Tibial artery (tissue), 4 donors: Measurements from ENCODE around the gene FOSL1.
A peak's percentile ranks its signal among the peaks of the same experiment; 100 is the strongest.

Source experiments
- DNase-seq, 2 donors: peaks; one replicate each; pipeline ENCODE4 v3.0.0-alpha.2; 2019
- H3K27ac ChIP-seq, 2 donors: fragments of 200-600 bp; sonication (generic) in 1 of 2; 1 replicate in 1 of 2; 2 replicates in 1 of 2; pipeline ENCODE4 v1.5.1; 2018 to 2019; ENCODE audit warnings: mild to moderate bottlenecking in 1 of 2
- H3K27me3 ChIP-seq, 2 donors: fragments of 200-600 bp; sonication (generic) in 1 of 2; one replicate each; pipeline versions ENCODE4 v1.5.1 to v1.6.0; 2016 to 2019
- H3K36me3 ChIP-seq, 3 donors: fragments of 200-600 bp; sonication (generic) in 2 of 3; one replicate each; pipeline ENCODE4 v1.5.1; 2016 to 2019; ENCODE audit warnings: mild to moderate bottlenecking in 2 of 3
- H3K4me1 ChIP-seq, 4 donors: fragments of 200-600 bp; sonication (generic) in 2 of 4; 1 replicate in 3 of 4; 2 replicates in 1 of 4; pipeline ENCODE4 v1.5.1; 2016 to 2019
- H3K4me3 ChIP-seq, 2 donors: fragments of 200-600 bp; sonication (generic) in 1 of 2; 1 replicate in 1 of 2; 2 replicates in 1 of 2; pipeline ENCODE4 v1.5.1; 2018 to 2019; ENCODE audit warnings: mild to moderate bottlenecking in 2 of 2
- H3K9me3 ChIP-seq, 3 donors: fragments of 200-600 bp; sonication (generic) in 1 of 3; one replicate each; pipeline ENCODE4 v1.5.1; 2016 to 2019
- CTCF ChIP-seq, 2 experiments: fragments of 200-600 bp in 1 of 2; fragments of 450-650 bp in 1 of 2; IDR thresholded peaks; one replicate each; pipeline ENCODE4 v1.5.1; 2017 to 2019; ENCODE audit warnings: antibody characterized with exemption in 2 of 2, mild to moderate bottlenecking in 1 of 2, moderate library complexity in 1 of 2
- intact Hi-C: fragments of 100-400 bp; cut with DNase I; formaldehyde crosslinking; loops from one replicate; pipeline ENCODE4 v1.15.0; 2023; ENCODE audit warnings: low total_unique reads

FOSL1 gene

GRCh38 chr11:65883058-65883761, 17.0 kb downstream of the FOSL1 start:
- no peak for DNase-seq
- Histone ChIP-seq H3K27me3 (no peaks in the 10 kb centered on the region), H3K36me3 (peaks cover 15 to 48% (median 26%) of the 10 kb centered on the region in 3 donors), H3K27ac (no peak overlapping the region), H3K4me3 (no peak overlapping the region), H3K9me3 (no peaks in the 10 kb centered on the region), H3K4me1 (peaks cover 0 to 27% (median 19%) of the 10 kb centered on the region in 4 donors)
- TF ChIP-seq CTCF (IDR thresholded peaks at IDR 0.05): no peak
- intact Hi-C loops: no loop called here

- no peak for TF ChIP-seq CTCF (IDR thresholded peaks at IDR 0.05)
- Histone ChIP-seq H3K9me3 (no peaks in the 10 kb centered on the region), H3K27ac (no peak overlapping the region), H3K4me1 (peaks cover 0 to 22% (median 13%) of the 10 kb centered on the region in 4 donors), H3K27me3 (no peaks in the 10 kb centered on the region), H3K4me3 (no peak overlapping the region), H3K36me3 (peaks cover 15 to 48% (median 26%) of the 10 kb centered on the region in 3 donors)
- intact Hi-C loops: no loop called here
- DNase-seq: no peak
Measured at GRCh38 chr11:65882120-65883057, 17.8 kb downstream of the FOSL1 start.

GRCh38 chr11:65880844-65881421, 19.3 kb downstream of the FOSL1 start:
- peaks cover 0 to 10% (median 4%) of the 10 kb centered on the region in 4 donors for H3K4me1 ChIP-seq
- H3K36me3 ChIP-seq: peaks cover 15 to 36% (median 23%) of the 10 kb centered on the region in 3 donors
- no peaks in the 10 kb centered on the region for H3K27me3 ChIP-seq
- intact Hi-C loops: no loop called here
- H3K27ac ChIP-seq: no peak overlapping the region
- no peak for DNase-seq
- H3K9me3 ChIP-seq: no peaks in the 10 kb centered on the region
- no peak for TF ChIP-seq CTCF (IDR thresholded peaks at IDR 0.05)
- no peak overlapping the region for H3K4me3 ChIP-seq

- TF ChIP-seq CTCF (IDR thresholded peaks at IDR 0.05): no peak
- Histone ChIP-seq H3K36me3 (peaks cover 15 to 29% (median 19%) of the 10 kb centered on the region in 3 donors), H3K27ac (no peak overlapping the region), H3K27me3 (no peaks in the 10 kb centered on the region), H3K4me3 (no peak overlapping the region), H3K9me3 (no peaks in the 10 kb centered on the region), H3K4me1 (peaks cover 0 to 9% (median 3%) of the 10 kb centered on the region in 4 donors)
- no peak for DNase-seq
- intact Hi-C loops: no loop called here
Measured at GRCh38 chr11:65880027-65880426, 20.2 kb downstream of the FOSL1 start.

GRCh38 chr11:65879617-65880016, 20.6 kb downstream of the FOSL1 start, which contains the start of gene CTSW:
CTSW (plus strand) TSS chr11:65879837; CDS start chr11:65879855, 18 bp downstream.
- Histone ChIP-seq H3K27ac (no peak within 1 kb of the TSS), H3K4me3 (no peak within 1 kb of the TSS), H3K36me3 (peaks cover 15 to 25% (median 16%) of the 10 kb centered on the region in 3 donors), H3K4me1 (peaks cover 0 to 5% (median 1%) of the 10 kb centered on the region in 4 donors), H3K27me3 (no peaks in the 10 kb centered on the region), H3K9me3 (no peaks in the 10 kb centered on the region)
- no peak for TF ChIP-seq CTCF (IDR thresholded peaks at IDR 0.05)
- intact Hi-C loops: no loop called here
- DNase-seq: peak in 1 of 2 donors; percentile 64
